CD4-positive, alpha-beta T cell treated with Interleukin-2 at 100 ng/mL for 4 hours (primary cell): ENCODE measurements around the gene PKP3.
A peak's percentile ranks its signal among the peaks of the same experiment; 100 is the strongest.
"Not testable (repeated sequence)": the region's sequence is repeated elsewhere in the genome, so short reads cannot be mapped to it uniquely, and the experiment has no call there.

Experiments used
- DNase-seq: peaks from one replicate; pipeline ENCODE4 v3.0.0-alpha.2; 2020; ENCODE audit warnings: low spot score

PKP3 gene

DNA sequence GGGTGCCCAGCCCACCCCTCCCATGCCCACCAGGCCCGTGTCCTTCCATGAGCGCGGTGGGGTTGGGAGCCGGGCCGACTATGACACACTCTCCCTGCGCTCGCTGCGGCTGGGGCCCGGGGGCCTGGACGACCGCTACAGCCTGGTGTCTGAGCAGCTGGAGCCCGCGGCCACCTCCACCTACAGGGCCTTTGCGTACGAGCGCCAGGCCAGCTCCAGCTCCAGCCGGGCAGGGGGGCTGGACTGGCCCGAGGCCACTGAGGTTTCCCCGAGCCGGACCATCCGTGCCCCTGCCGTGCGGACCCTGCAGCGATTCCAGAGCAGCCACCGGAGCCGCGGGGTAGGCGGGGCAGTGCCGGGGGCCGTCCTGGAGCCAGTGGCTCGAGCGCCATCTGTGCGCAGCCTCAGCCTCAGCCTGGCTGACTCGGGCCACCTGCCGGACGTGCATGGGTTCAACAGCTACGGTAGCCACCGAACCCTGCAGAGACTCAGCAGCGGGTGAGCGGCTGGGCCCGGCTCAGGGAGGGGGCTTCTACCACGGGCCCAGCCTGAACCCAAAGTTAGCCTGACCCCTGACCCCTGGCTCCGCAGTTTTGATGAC lies 3.0 kb downstream of the PKP3 start:
- DNase-seq = peak; percentile 61

DNA sequence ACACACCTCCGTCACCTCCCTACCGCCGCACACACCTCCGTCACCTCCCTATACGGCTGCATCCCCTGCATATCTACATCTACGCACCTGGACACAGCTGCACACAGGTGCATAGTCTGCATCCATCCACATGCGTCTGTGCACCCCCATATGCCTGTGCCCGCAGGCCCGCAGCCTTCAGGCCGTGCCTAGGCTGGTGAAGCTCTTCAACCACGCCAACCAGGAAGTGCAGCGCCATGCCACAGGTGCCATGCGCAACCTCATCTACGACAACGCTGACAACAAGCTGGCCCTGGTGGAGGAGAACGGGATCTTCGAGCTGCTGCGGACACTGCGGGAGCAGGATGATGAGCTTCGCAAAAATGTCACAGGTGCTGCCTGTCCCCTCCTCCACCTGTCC lies 4.8 kb downstream of the PKP3 start:
- DNase-seq = no peak

DNA sequence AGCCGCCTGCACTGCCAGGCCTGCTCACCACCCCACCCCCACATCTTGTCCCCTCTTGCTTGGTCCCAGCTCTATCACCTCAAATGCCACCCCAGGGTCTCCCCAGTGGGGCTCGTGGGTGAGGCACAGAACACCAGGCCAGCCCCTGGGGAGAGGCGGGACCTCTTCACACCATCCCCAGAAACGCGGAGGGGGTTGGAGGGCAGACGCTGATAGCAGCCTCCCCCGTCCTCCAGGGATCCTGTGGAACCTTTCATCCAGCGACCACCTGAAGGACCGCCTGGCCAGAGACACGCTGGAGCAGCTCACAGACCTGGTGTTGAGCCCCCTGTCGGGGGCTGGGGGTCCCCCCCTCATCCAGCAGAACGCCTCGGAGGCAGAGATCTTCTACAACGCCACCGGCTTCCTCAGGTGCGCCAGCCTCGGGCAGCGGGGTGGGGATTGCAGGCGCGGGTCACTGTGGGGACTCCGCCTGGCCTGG lies 5.8 kb downstream of the PKP3 start:
- DNase-seq = no peak

DNA sequence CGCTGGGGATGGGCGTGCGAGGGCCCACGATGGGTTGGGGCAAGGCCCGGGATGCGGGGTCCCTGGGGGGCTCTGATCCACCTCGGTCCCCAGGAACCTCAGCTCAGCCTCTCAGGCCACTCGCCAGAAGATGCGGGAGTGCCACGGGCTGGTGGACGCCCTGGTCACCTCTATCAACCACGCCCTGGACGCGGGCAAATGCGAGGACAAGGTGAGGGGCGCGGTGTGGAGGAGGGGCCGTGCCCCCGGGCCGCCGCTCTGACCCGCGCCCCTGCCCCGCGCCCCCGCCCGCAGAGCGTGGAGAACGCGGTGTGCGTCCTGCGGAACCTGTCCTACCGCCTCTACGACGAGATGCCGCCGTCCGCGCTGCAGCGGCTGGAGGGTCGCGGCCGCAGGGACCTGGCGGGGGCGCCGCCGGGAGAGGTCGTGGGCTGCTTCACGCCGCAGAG lies 6.3 kb downstream of the PKP3 start:
- DNase-seq = no peak

DNA sequence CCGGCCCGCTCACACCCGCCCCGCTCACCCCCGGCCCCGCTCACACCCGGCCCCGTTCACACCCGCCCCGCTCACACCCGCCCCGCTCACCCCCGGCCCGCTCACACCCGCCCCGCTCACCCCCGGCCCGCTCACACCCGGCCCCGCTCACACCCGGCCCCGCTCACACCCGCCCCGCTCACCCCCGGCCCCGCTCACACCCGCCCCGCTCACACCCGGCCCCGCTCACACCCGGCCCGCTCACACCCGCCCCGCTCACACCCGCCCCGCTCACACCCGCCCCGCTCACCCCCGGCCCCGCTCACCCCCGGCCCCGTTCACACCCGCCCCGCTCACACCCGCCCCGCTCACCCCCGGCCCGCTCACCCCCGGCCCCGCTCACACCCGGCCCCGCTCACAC lies 7.2 kb downstream of the PKP3 start:
- DNase-seq = not testable (repeated sequence)

GRCh38 chr11:403021-403760 lies 9.2 kb downstream of the PKP3 start:
- no peak for DNase-seq

DNA sequence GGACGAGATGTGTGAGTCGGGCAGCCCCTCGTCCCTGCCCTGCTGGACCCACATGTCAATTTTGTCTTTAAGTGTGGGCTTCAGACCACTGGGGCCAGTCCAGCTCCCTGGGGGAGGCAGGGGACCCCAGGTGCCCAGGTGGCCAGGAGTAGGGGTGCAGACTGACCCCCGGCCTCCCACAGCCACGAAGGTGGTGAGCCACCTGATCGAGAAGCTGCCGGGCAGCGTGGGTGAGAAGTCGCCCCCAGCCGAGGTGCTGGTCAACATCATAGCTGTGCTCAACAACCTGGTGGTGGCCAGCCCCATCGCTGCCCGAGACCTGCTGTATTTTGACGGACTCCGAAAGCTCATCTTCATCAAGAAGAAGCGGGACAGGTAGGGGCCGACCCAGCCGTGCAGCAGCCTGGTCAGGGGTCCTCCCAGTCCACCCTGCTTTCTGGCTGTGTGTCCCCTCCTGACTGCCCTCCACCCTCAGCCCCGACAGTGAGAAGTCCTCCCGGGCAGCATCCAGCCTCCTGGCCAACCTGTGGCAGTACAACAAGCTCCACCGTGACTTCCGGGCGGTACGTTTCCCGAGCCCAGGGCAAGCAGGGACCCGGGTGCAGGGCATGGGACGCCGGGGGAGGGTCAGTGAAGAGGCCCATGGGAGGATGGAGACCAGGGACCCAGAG lies 9.9 kb downstream of the PKP3 start:
- DNase-seq = no peak

DNA sequence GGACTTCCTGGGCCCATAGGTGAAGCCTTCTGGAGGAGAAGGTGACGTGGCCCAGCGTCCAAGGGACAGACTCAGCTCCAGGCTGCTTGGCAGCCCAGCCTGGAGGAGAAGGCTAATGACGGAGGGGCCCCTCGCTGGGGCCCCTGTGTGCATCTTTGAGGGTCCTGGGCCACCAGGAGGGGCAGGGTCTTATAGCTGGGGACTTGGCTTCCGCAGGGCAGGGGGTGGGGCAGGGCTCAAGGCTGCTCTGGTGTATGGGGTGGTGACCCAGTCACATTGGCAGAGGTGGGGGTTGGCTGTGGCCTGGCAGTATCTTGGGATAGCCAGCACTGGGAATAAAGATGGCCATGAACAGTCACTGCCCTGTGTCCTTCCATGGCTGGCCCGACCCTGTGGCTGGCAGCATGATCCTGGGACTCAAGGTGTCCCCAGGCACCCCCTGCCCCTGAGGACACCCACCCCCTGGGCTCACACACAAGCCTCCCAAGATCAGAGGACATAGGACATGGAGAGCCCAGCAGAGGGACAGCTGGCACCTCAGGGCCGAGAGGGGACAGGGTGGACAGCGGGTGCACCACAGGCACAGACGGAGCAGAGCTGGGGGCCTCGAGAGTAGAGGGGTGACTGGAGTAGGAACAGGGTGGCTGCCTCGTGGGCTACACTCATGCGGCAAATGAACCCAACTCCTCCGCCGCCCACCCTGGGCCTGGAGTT lies 10.7 kb downstream of the PKP3 start:
- DNase-seq = no peak

GRCh38 chr11:405323-405953 lies 11.4 kb downstream of the PKP3 start:
- no peak for DNase-seq

GRCh38 chr11:405954-406795 lies 12.2 kb downstream of the PKP3 start:
- no peak for DNase-seq

DNA sequence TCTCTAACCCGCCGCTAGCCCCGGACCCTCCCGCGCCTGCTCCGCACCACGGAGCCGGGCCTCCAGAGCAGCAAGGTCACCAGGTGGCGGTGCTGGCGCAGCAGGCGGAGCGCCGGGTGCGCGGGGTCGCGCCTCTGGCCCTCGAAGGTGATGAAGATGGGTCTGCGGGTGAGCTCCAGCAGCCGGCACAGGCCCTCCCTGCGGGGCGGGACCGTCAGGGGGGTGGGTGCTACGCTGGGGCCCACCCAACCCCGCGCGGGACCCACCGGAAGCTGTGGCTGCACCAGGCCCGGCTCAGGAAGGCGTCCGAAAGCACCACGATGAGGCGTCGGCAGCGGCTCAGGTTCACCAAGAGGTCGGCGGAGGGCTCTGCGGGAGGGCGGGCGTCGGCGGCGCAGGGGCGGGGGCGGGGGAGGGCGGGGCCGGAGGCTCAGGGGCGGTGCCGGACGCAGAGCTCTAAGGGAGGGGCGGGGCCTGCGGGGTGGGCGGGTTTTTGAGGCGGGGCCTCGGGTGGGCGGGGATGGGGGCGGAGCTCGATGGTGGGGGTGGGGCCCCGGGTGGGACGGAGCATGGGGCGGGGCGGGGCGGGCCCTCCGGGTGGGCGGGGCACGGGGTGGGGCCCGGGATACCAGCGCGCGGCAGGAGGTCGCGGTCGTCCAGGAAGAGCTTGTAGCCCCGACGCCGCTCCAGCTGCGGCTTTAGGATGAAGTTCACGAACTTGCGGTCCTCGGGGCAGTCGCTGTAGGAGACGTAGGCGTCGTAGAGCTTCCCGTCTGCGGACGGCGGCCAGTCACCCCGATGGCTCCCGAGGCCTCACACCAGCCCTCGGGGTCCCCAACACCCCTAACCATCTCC lies 13.0 kb downstream of the PKP3 start:
- DNase-seq = peak; percentile 93

DNA sequence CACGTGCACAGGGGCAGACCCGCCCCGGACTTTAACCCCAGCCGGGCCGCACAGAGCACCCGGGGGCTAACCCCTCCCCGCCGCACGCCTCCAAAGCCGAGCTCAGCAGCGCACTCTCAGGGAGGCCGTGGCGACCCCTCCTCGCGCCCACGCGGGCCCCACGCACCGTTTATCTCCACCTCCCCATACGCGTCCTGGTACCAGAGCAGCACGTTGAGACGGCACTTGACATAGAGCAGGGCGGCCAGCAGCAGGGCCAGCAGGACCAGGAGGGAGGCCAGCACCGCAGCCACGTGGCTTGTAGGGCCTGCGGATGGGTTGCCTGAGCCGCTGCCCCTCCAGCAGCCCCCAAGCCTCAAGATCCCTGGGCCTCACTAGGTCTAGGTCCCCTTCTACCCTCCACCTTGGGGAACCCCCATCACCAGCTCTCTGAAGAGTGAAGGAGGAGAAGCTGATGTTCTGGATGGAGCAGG lies 13.7 kb downstream of the PKP3 start:
- no peak for DNase-seq

DNA sequence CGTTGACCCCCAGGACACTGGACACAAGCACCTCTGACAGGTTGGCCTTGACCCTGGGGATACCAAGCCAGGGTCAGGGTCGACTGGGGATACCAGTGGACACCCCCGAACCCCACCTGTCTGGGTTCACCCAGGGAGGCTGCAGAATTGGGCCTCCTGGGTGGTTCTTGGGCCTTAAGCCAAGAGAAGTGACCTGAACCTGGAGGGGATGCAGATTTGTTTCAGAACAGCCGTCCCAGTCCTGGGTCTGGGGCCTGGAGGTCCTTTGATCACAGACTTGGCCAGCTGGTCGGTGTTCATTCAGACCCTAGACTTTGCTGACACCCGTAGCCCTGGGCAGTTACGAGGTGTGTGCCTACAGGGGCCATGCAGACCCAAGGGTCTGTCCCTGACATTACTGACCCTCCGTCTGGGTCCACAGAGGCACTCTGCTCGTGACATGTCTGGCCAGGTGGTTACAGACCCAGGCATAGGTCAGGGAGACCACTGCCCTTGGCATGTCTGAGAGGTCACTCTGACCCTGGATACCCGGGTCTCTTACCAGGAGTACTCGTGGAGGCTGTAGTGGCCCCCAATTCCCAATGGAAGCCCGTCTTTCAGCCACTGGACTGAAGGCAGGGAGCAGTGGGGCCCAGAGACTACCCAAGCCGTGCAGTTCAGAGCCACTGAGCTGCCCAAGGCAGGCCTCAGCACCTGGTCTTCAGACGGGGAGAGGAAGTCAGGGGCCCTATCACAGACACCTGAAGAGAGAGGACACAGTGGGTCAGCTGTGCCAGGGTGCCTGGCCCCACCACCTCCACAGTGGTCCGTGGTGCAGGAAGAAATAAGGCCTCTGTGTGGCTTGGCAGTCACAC lies 14.4 kb downstream of the PKP3 start:
- DNase-seq = no peak

DNA sequence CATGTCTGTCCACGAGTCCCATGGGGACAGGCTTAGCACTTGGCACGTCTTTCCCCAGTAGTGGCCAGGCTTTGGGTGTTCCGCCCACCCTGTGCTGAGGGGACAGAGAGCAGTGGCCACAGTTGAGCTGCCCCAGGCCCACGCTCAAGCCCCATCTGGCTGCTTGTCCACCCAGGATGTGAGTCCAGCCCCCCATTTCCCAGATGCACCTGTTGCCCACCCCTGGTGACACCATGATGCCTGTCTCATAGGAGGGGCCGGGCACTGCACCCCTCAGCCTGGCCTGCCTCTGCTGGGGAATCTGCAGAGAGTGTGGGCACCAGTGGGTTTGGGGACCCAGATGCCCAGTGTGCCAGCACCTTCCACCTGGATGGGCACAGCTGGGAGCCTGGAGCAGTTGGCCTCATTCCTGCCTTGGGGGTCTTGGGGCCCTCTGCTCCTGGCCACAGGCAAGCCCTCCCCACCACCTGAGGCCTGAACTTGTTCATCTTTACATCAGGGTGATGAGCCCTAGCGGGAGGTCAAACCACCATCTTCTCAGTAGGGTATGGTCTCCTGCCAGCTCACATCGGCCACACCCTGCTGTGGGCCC lies 15.1 kb downstream of the PKP3 start:
- no peak for DNase-seq

GRCh38 chr11:409600-410483 lies 15.8 kb downstream of the PKP3 start:
- DNase-seq = no peak

- not testable (repeated sequence) for DNase-seq
Measured at GRCh38 chr11:410711-411110, 16.7 kb downstream of the PKP3 start.

DNA sequence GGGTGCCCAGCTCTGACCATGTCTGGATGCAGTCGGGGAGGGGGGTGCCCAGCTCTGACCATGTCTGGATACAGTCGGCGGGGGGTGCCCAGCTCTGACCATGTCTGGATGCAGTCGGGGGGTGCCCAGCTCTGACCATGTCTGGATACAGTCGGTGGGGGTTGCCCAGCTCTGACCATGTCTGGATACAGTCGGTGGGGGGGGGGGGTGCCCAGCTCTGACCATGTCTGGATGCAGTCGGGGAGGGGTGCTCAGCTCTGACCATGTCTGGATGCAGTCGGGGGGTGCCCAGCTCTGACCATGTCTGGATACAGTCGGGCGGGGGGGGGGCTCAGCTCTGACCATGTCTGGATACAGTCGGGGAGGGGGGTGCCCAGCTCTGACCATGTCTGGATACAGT lies 17.5 kb downstream of the PKP3 start:
- not testable (repeated sequence) for DNase-seq
